K562 (cell line): ENCODE measurements around the gene CFAP53. TPM values are rescaled to one million over a fixed set of nuclear protein-coding genes. Genes with fewer than 3 reads are reported as not detected.

Experiments used
- ATAC-seq: fragments of 200-7000 bp; cut with Tn5 transposase; 3 replicates; pipeline ENCODE4 v1.9.1; 2020; ENCODE audit warnings: moderate library complexity
- BruUV-seq: library from RNA; stranded (reverse); fragments of 400-500 nt; replicated peaks from 2 replicates; lab custom pipeline; 2021; lab: Mats Ljungman, UMichigan
- CTCF ChIA-PET: fragments of 300-600 bp; formaldehyde crosslinking; extraction: SDS; loops from one replicate; lab custom pipeline; 2021; ENCODE audit warnings: low intra/inter-chr PET ratio; lab: Yijun Ruan, JAX
- POLR2A ChIA-PET: fragments of 300-600, 350-650 bp; sonication (Branson Sonifier 250); formaldehyde crosslinking; extraction: SDS; loops from one replicate; lab custom pipeline; 2021; ENCODE audit warnings: antibody characterized with exemption, inconsistent platforms; lab: Yijun Ruan, JAX
- DNase-seq, 4 experiments: peaks; one replicate each; pipeline versions ENCODE4 v3.0.0 to v3.0.0-alpha.2; 2011 to 2018; ENCODE audit warnings: low spot score in 3 of 4, mixed read lengths in 3 of 4; ENCODE audit errors: extremely low read depth in 1 of 4
- FAIRE-seq: peaks from 2 replicates; lab custom pipeline; 2011; peaks lifted over from hg19 to GRCh38; lab: Jason Lieb, UNC
- H2AFZ ChIP-seq: 2 replicates; pipeline ENCODE4 v1.6.0; 2011; ENCODE audit warnings: low read depth, low read length, control low read depth, inconsistent platforms
- H3K27ac ChIP-seq: fragments of 200-600 bp; 3 replicates; pipeline ENCODE4 v1.8.0; 2011; ENCODE audit warnings: low read depth, mild to moderate bottlenecking, control low read depth, inconsistent platforms, low read length, moderate library complexity, mixed read lengths; ENCODE audit errors: extremely low read depth
- H3K27me3 ChIP-seq, 2 experiments: fragments of 300-600 bp in 1 of 2; 2 replicates in 1 of 2; 3 replicates in 1 of 2; pipeline versions ENCODE4 v1.6.0 to v1.8.0; 2011; ENCODE audit warnings: inconsistent platforms in 2 of 2, low read length in 2 of 2, mild to moderate bottlenecking in 1 of 2, mixed read lengths in 1 of 2, moderate library complexity in 1 of 2; ENCODE audit not compliant: control insufficient read depth in 2 of 2, insufficient read depth in 2 of 2
- H3K36me3 ChIP-seq: fragments of 300-600 bp; 3 replicates; pipeline ENCODE4 v1.8.0; 2011; ENCODE audit warnings: mild to moderate bottlenecking, low read length, inconsistent platforms; ENCODE audit not compliant: control insufficient read depth, insufficient read depth
- H3K4me1 ChIP-seq, 2 experiments: fragments of 200-600 bp in 1 of 2; replicated peaks in 1 of 2; 2 replicates in 1 of 2; 3 replicates in 1 of 2; pipeline versions ENCODE4 v1.5.1 to v1.8.0; 2011; ENCODE audit warnings: inconsistent platforms in 2 of 2, low read length in 2 of 2, mild to moderate bottlenecking in 1 of 2, mixed read lengths in 1 of 2, moderate library complexity in 1 of 2; ENCODE audit not compliant: control insufficient read depth in 2 of 2, insufficient read depth in 2 of 2
- H3K4me2 ChIP-seq: 2 replicates; pipeline ENCODE4 v1.6.1; 2011; ENCODE audit warnings: low read length, control low read depth, inconsistent platforms, mixed read lengths; ENCODE audit not compliant: insufficient read depth
- H3K4me3 ChIP-seq: fragments of 200-600 bp; sonication (generic), shearing (Covaris generic); 2 replicates; pipeline ENCODE4 v1.5.1; 2016; ENCODE audit warnings: control low read depth, inconsistent platforms
- H3K79me2 ChIP-seq: fragments of 200-600 bp; 3 replicates; pipeline ENCODE4 v1.8.0; 2011; ENCODE audit warnings: low read length, inconsistent platforms; ENCODE audit not compliant: control insufficient read depth, insufficient read depth
- H3K9ac ChIP-seq, 2 experiments: 2 replicates each; pipeline versions ENCODE4 v1.6.0 to v1.6.1; 2011; ENCODE audit warnings: low read depth in 2 of 2, low read length in 2 of 2, control low read depth in 1 of 2, inconsistent platforms in 1 of 2, mild to moderate bottlenecking in 1 of 2, mixed read lengths in 1 of 2; ENCODE audit not compliant: insufficient read depth in 1 of 2
- H3K9me1 ChIP-seq: one replicate; pipeline ENCODE4 v1.6.0; 2011; ENCODE audit warnings: inconsistent platforms, mild to moderate bottlenecking, low read length, moderate library complexity; ENCODE audit not compliant: control insufficient read depth, insufficient read depth
- H3K9me3 ChIP-seq: replicated peaks from 2 replicates; pipeline ENCODE4 v1.5.1; 2011; ENCODE audit warnings: low read depth, low read length, inconsistent platforms; ENCODE audit not compliant: control insufficient read depth, insufficient read depth
- H4K20me1 ChIP-seq: replicated peaks from 2 replicates; pipeline ENCODE4 v1.6.1; 2011; ENCODE audit warnings: low read length, inconsistent platforms, mixed read lengths; ENCODE audit not compliant: control insufficient read depth, insufficient read depth
- CCNT2 ChIP-seq: IDR thresholded peaks from 2 replicates; pipeline ENCODE4 v1.6.1; 2011; ENCODE audit warnings: borderline replicate concordance, low read depth, mild to moderate bottlenecking, moderate library complexity, mixed read lengths, low read length; ENCODE audit not compliant: insufficient read length; ENCODE audit errors: extremely low read depth
- EHMT2 ChIP-seq: fragments of 450-650 bp; IDR thresholded peaks from 2 replicates; pipeline ENCODE4 v1.6.1; 2018; ENCODE audit warnings: antibody characterized with exemption
- ETV1 ChIP-seq: fragments of 450-650 bp; conservative IDR thresholded peaks from 2 replicates; pipeline ENCODE4 v1.6.1; 2016; ENCODE audit warnings: missing genetic modification characterization, control low read depth, low read depth, missing compliant biosample characterization
- FOXK1 ChIP-seq: sonication (generic); formaldehyde crosslinking; IDR thresholded peaks from 2 replicates; pipeline ENCODE4 v1.8.0; 2022; ENCODE audit warnings: missing genetic modification reagents, mild to moderate bottlenecking, borderline replicate concordance
- HNRNPL ChIP-seq: fragments of 200-400 bp; formaldehyde crosslinking; IDR thresholded peaks from 2 replicates; pipeline ENCODE4 v1.6.1; 2017; ENCODE audit warnings: low read depth, mild to moderate bottlenecking, low read length
- SMARCC2 ChIP-seq: fragments of 450-650 bp; IDR thresholded peaks from 2 replicates; pipeline ENCODE4 v1.6.1; 2017; ENCODE audit warnings: antibody characterized with exemption, moderate library complexity, mild to moderate bottlenecking, low read depth
- TAF1 ChIP-seq: IDR thresholded peaks from 2 replicates; pipeline ENCODE4 v1.6.1; 2011; ENCODE audit warnings: mild to moderate bottlenecking, low read length, moderate library complexity; ENCODE audit not compliant: insufficient read depth, control insufficient read depth, severe bottlenecking; ENCODE audit errors: extremely low read depth
- TCFL5 ChIP-seq: fragments of 250-450 bp; sonication (Bioruptor Pico); conservative IDR thresholded peaks from 2 replicates; pipeline ENCODE4 v1.6.1; 2021; ENCODE audit warnings: mild to moderate bottlenecking, moderate library complexity, matching md5 sums
- ZBTB17 ChIP-seq: fragments of 450-650 bp; formaldehyde crosslinking; IDR thresholded peaks from 2 replicates; pipeline ENCODE4 v1.4.0; 2020; ENCODE audit warnings: mild to moderate bottlenecking
- ZFX ChIP-seq: sonication (generic); formaldehyde crosslinking; IDR thresholded peaks from 2 replicates; pipeline ENCODE4 v1.8.0; 2022; ENCODE audit warnings: mild to moderate bottlenecking, missing genetic modification reagents, moderate library complexity
- ZNF140 ChIP-seq: fragments of 250-450 bp; sonication (Bioruptor Pico); IDR thresholded peaks from 2 replicates; pipeline ENCODE4 v1.8.0; 2021; ENCODE audit warnings: moderate library complexity, mild to moderate bottlenecking, inconsistent platforms
- ZNF75A ChIP-seq: fragments of 450-650 bp; formaldehyde crosslinking; IDR thresholded peaks from 2 replicates; pipeline ENCODE4 v1.4.0; 2020; ENCODE audit warnings: mild to moderate bottlenecking
- WGBS: fragments of 100-300 bp; shearing (Covaris generic); methylation state at CpG from one replicate; pipeline ENCODE4 v1.1.6; 2016; ENCODE audit warnings: low coverage, mixed read lengths; ENCODE audit not compliant: insufficient coverage; ENCODE audit errors: missing lambda C conversion rate; 5-methylcytosine and 5-hydroxymethylcytosine counted together
- in situ Hi-C: fragments of 300-500 bp; cut with MboI; formaldehyde crosslinking; loops from 4 replicates; pipeline ENCODE4 v1.15.0; 2018; ENCODE audit warnings: inconsistent platforms, mixed read lengths
- intact Hi-C: fragments of 100-400 bp; cut with micrococcal nuclease; formaldehyde crosslinking; loops from 2 replicates; pipeline ENCODE4 v1.14.2; 2022
- polyA plus RNA-seq, 8 experiments: library from polyadenylated mRNA; depleted of rRNA in 4 of 8; stranded (reverse) in 5 of 8; unstranded in 3 of 8; fragments of >200 nt; fragmentation: Nextera tagmentation in 2 of 8; fragmentation: Illumina TruSeq in 1 of 8; extraction: Ambion mirVana in 2 of 8; extraction: Trizol in 1 of 8; gene quantifications; 2 replicates each; pipeline versions ENCODE4 v1.2.1 to v1.2.3, GENCODE V29; 2011 to 2014; ENCODE audit warnings: inconsistent platforms in 1 of 8, missing spikeins in 1 of 8
- total RNA-seq, 7 experiments: library from RNA; depleted of rRNA in 6 of 7; stranded (reverse); fragments of >200 nt in 6 of 7; fragmentation: Illumina TruSeq in 2 of 7; extraction: Trizol in 2 of 7; gene quantifications; 2 replicates each; pipeline versions ENCODE4 v1.2.1 to v1.2.3, GENCODE V29; 2011 to 2021; ENCODE audit warnings: low replicate concordance in 1 of 7
- TF ChIP-seq, protein P1 (sequence below): fragments of 250-450 bp; sonication (Bioruptor Pico); IDR thresholded peaks from 2 replicates; pipeline ENCODE4 v1.5.0; 2020; ENCODE audit warnings: mild to moderate bottlenecking
- TF ChIP-seq, protein P2 (sequence below): fragments of 450-650 bp; conservative IDR thresholded peaks from 2 replicates; pipeline ENCODE4 v1.6.1; 2016; ENCODE audit warnings: missing genetic modification characterization, low read depth, mild to moderate bottlenecking, missing compliant biosample characterization, moderate library complexity
- TF ChIP-seq, protein P3 (sequence below): fragments of 250-450 bp; sonication (Bioruptor Pico); IDR thresholded peaks from 2 replicates; pipeline ENCODE4 v1.5.0; 2020; ENCODE audit warnings: mild to moderate bottlenecking, borderline replicate concordance

CFAP53 gene
- total and polyA plus RNA-seq, 9 of the 15 experiments (the other 6 are each of a cell fraction or from before 2014, with no cell fraction given), result 0.21 to 1.9 (median 1.2) TPM

GRCh38 chr18:50190926-50191325, 75.4 kb downstream of the CFAP53 start:
- Histone ChIP-seq H3K4me3 (no peak overlapping the region), H3K27me3 (peaks cover 0 to 17% of the 10 kb centered on the region in 2 experiments; a peak in 3 of 5 replicates), H4K20me1 (no peaks in the 10 kb centered on the region), H3K79me2 (no peaks in the 10 kb centered on the region), H3K36me3 (no peaks in the 10 kb centered on the region), H3K9me1 (no peaks in the 10 kb centered on the region), H3K4me1 (peaks cover 0 to 13% of the 10 kb centered on the region in 2 experiments; a peak in 1 of 5 replicates), H2AFZ (no peak overlapping the region), H3K27ac (no peak overlapping the region), H3K9ac (no peak overlapping the region), H3K4me2 (no peak overlapping the region), H3K9me3 (no peaks in the 10 kb centered on the region)
- ATAC-seq (no peak), DNase-seq (no peak), FAIRE-seq (no peak)
- intact Hi-C loops, result loop anchor here (10.0 kb wide), 1 partner anchor 136 kb away; no protein-coding TSS in a partner anchor
- BruUV-seq, result no TSS peak
- no peak for TF ChIP-seq ZNF75A (CRISPR knock-in tag)
- TF ChIP-seq ZFX, result no peak
- TF ChIP-seq SMARCC2, result no peak
- no peak for TF ChIP-seq CCNT2
- TF ChIP-seq ZBTB17 (CRISPR knock-in tag), result no peak
- TF ChIP-seq ZNF140 (CRISPR knock-in tag), result no peak
- no peak for TF ChIP-seq FOXK1 (CRISPR knock-in tag)
- no peak for TF ChIP-seq EHMT2
- no peak for TF ChIP-seq ETV1
- no peak for TF ChIP-seq TCFL5 (CRISPR knock-in tag)
- no peak for TF ChIP-seq TAF1
- TF ChIP-seq, protein P1, sequence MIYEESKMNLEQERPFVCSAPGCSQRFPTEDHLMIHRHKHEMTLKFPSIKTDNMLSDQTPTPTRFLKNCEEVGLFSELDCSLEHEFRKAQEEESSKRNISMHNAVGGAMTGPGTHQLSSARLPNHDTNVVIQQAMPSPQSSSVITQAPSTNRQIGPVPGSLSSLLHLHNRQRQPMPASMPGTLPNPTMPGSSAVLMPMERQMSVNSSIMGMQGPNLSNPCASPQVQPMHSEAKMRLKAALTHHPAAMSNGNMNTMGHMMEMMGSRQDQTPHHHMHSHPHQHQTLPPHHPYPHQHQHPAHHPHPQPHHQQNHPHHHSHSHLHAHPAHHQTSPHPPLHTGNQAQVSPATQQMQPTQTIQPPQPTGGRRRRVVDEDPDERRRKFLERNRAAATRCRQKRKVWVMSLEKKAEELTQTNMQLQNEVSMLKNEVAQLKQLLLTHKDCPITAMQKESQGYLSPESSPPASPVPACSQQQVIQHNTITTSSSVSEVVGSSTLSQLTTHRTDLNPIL (CRISPR knock-in tag), result no peak
- no peak for TF ChIP-seq HNRNPL
- TF ChIP-seq, protein P2, sequence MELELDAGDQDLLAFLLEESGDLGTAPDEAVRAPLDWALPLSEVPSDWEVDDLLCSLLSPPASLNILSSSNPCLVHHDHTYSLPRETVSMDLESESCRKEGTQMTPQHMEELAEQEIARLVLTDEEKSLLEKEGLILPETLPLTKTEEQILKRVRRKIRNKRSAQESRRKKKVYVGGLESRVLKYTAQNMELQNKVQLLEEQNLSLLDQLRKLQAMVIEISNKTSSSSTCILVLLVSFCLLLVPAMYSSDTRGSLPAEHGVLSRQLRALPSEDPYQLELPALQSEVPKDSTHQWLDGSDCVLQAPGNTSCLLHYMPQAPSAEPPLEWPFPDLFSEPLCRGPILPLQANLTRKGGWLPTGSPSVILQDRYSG, result no peak
- TF ChIP-seq, protein P3, sequence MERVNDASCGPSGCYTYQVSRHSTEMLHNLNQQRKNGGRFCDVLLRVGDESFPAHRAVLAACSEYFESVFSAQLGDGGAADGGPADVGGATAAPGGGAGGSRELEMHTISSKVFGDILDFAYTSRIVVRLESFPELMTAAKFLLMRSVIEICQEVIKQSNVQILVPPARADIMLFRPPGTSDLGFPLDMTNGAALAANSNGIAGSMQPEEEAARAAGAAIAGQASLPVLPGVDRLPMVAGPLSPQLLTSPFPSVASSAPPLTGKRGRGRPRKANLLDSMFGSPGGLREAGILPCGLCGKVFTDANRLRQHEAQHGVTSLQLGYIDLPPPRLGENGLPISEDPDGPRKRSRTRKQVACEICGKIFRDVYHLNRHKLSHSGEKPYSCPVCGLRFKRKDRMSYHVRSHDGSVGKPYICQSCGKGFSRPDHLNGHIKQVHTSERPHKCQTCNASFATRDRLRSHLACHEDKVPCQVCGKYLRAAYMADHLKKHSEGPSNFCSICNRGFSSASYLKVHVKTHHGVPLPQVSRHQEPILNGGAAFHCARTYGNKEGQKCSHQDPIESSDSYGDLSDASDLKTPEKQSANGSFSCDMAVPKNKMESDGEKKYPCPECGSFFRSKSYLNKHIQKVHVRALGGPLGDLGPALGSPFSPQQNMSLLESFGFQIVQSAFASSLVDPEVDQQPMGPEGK (CRISPR knock-in tag), result no peak
- POLR2A ChIA-PET, result no interaction called here
- 0% methylated on average over 1 of the region's 1 CpG for WGBS
- CTCF ChIA-PET, result no interaction called here
- in situ Hi-C loops, result no loop called here
